Smooth muscle cell (in vitro differentiated cells): ENCODE results near the gene NDUFB11. TPM values are rescaled to one million over a fixed set of nuclear protein-coding genes. Genes with fewer than 3 reads are reported as not detected.

Experiments
- DNase-seq: peaks from one replicate; lab custom pipeline; 2025; ENCODE audit not compliant: unreplicated experiment; lab: John Stamatoyannopoulos, UW
- H2AFZ ChIP-seq: fragments of 200-600 bp; sonication (generic); 2 replicates; pipeline ENCODE4 v1.6.0; 2016; ENCODE audit warnings: antibody characterized with exemption, low read depth, mild to moderate bottlenecking
- H3F3A ChIP-seq: fragments of 200-600 bp; sonication (generic); 2 replicates; pipeline ENCODE4 v1.6.0; 2017; ENCODE audit warnings: antibody characterized with exemption, low read depth
- H3K27ac ChIP-seq: fragments of 200-600 bp; sonication (generic); 2 replicates; pipeline ENCODE4 v1.5.1; 2016; ENCODE audit warnings: low read depth, mild to moderate bottlenecking
- H3K27me3 ChIP-seq: fragments of 200-600 bp; sonication (generic); 2 replicates; pipeline ENCODE4 v1.6.1; 2016; ENCODE audit warnings: low read depth, mild to moderate bottlenecking
- H3K36me3 ChIP-seq: fragments of 200-600 bp; sonication (generic); 2 replicates; pipeline ENCODE4 v1.5.1; 2016; ENCODE audit warnings: low read depth
- H3K4me1 ChIP-seq: fragments of 200-600 bp; sonication (generic); 2 replicates; pipeline ENCODE4 v1.5.1; 2016; ENCODE audit warnings: low read depth
- H3K4me2 ChIP-seq: fragments of 200-600 bp; sonication (generic); 2 replicates; pipeline ENCODE4 v1.6.0; 2016; ENCODE audit warnings: mild to moderate bottlenecking
- H3K4me3 ChIP-seq: fragments of 200-600 bp; sonication (generic); 2 replicates; pipeline ENCODE4 v1.5.1; 2016; ENCODE audit warnings: mild to moderate bottlenecking
- H3K79me2 ChIP-seq: fragments of 200-600 bp; sonication (generic); 2 replicates; pipeline ENCODE4 v1.6.0; 2016; ENCODE audit warnings: low read depth, mild to moderate bottlenecking
- H3K9ac ChIP-seq: fragments of 200-600 bp; sonication (generic); 2 replicates; pipeline ENCODE4 v1.6.0; 2016; ENCODE audit warnings: low read depth
- H3K9me3 ChIP-seq: fragments of 200-600 bp; sonication (generic); replicated peaks from 2 replicates; pipeline ENCODE4 v1.5.1; 2016; ENCODE audit warnings: low read depth
- H4K20me1 ChIP-seq: fragments of 200-600 bp; sonication (generic); 2 replicates; pipeline ENCODE4 v1.6.0; 2016; ENCODE audit warnings: low read depth
- WGBS: methylation state at CpG from one replicate; pipeline ENCODE4 v1.1.7; 2016; ENCODE audit warnings: low lambda C conversion rate; 5-methylcytosine and 5-hydroxymethylcytosine counted together
- polyA plus RNA-seq: library from polyadenylated mRNA; unstranded; fragments of >200 nt; fragmentation: Nextera tagmentation; extraction: Ambion mirVana; gene quantifications from 2 replicates; pipeline ENCODE4 v1.2.1, GENCODE V29; 2016
- total RNA-seq: library from RNA; depleted of rRNA; stranded (reverse); fragments of >200 nt; gene quantifications from 2 replicates; pipeline ENCODE4 v1.2.3, GENCODE V29; 2014
- TF ChIP-seq, protein P1 (sequence below): fragments of 200-600 bp; sonication (generic); IDR thresholded peaks from 2 replicates; pipeline ENCODE4 v1.5.1; 2017; ENCODE audit warnings: borderline replicate concordance, mild to moderate bottlenecking, antibody characterized with exemption; ENCODE audit not compliant: insufficient read depth, poor library complexity, severe bottlenecking

Gene NDUFB11
- total and polyA plus RNA-seq, 2 experiments from 2014 or later, result 82.6 to 178 TPM

GRCh38 chrX:47176101-47176740 lies 31.7 kb upstream of the NDUFB11 start:
- TF ChIP-seq, protein P1, sequence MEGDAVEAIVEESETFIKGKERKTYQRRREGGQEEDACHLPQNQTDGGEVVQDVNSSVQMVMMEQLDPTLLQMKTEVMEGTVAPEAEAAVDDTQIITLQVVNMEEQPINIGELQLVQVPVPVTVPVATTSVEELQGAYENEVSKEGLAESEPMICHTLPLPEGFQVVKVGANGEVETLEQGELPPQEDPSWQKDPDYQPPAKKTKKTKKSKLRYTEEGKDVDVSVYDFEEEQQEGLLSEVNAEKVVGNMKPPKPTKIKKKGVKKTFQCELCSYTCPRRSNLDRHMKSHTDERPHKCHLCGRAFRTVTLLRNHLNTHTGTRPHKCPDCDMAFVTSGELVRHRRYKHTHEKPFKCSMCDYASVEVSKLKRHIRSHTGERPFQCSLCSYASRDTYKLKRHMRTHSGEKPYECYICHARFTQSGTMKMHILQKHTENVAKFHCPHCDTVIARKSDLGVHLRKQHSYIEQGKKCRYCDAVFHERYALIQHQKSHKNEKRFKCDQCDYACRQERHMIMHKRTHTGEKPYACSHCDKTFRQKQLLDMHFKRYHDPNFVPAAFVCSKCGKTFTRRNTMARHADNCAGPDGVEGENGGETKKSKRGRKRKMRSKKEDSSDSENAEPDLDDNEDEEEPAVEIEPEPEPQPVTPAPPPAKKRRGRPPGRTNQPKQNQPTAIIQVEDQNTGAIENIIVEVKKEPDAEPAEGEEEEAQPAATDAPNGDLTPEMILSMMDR, result no peak
- Histone ChIP-seq H3K4me2 (no peak overlapping the region), H3F3A (no peaks in the 10 kb centered on the region), H2AFZ (no peak overlapping the region), H3K4me1 (no peaks in the 10 kb centered on the region), H3K9me3 (no peaks in the 10 kb centered on the region), H3K27ac (no peak overlapping the region), H3K27me3 (no peaks in the 10 kb centered on the region), H3K9ac (no peak overlapping the region), H4K20me1 (peaks cover 11% of the 10 kb centered on the region), H3K79me2 (no peaks in the 10 kb centered on the region), H3K36me3 (no peaks in the 10 kb centered on the region), H3K4me3 (no peak overlapping the region)
- no peak for DNase-seq
- WGBS, result 92% methylated on average over 15 of the region's 23 CpGs

GRCh38 chrX:47175588-47175980 lies 31.1 kb upstream of the NDUFB11 start:
- TF ChIP-seq, protein P1, result no peak
- Histone ChIP-seq H2AFZ (no peak overlapping the region), H3K9ac (no peak overlapping the region), H4K20me1 (peaks cover 17% of the 10 kb centered on the region), H3K36me3 (no peaks in the 10 kb centered on the region), H3K79me2 (no peaks in the 10 kb centered on the region), H3K27me3 (no peaks in the 10 kb centered on the region), H3K27ac (no peak overlapping the region), H3K4me3 (no peak overlapping the region), H3K4me2 (no peak overlapping the region), H3K4me1 (no peaks in the 10 kb centered on the region), H3K9me3 (no peaks in the 10 kb centered on the region), H3F3A (no peaks in the 10 kb centered on the region)
- no peak for DNase-seq
- WGBS, result 92% methylated on average over 12 of the region's 12 CpGs

DNA sequence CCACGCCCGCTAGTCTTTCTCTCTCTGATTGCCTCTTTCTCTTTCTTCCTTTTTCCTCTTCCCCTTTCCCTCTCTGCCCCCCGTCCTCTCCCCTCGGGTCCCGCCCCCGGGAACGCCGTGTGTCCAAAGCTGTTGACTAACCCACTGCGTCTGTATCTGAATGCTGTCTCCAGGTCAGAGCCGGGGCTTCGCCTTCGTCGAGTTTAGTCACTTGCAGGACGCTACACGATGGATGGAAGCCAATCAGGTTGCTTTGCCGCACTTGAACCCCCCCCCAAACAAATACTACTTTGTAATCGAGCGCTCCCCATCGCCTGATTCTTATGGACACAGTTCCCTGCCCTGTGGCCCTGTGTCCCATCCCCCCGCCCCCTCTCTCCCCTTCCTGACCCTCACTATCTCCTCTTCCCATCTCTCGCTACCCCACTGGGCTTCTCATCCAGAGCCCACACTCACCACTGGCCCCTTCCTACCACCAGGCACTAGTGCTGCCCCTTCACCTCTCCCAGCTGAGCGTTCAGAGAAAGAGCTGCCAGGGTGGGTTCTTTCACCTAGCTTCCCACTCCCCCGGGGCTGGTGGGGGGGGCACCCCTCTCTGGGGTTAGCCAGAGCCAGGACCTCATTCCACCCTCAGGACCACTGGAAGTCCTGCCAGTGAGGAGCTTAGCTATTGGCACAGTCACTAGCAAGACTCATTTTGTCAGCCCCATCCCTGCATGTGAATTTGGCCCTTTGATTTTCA lies 30.5 kb upstream of the NDUFB11 start:
- H3K27ac ChIP-seq, result no peak overlapping the region
- no peaks in the 10 kb centered on the region for H3K27me3 ChIP-seq
- peaks cover 23% of the 10 kb centered on the region for H4K20me1 ChIP-seq
- no peak overlapping the region for H2AFZ ChIP-seq
- no peak overlapping the region for H3K9ac ChIP-seq
- 98% methylated on average over 12 of the region's 23 CpGs for WGBS
- H3K4me1 ChIP-seq, result no peaks in the 10 kb centered on the region
- TF ChIP-seq, protein P1, result no peak
- no peaks in the 10 kb centered on the region for H3K79me2 ChIP-seq
- H3F3A ChIP-seq, result no peaks in the 10 kb centered on the region
- no peaks in the 10 kb centered on the region for H3K36me3 ChIP-seq
- H3K4me2 ChIP-seq, result no peak overlapping the region
- H3K4me3 ChIP-seq, result no peak overlapping the region
- no peaks in the 10 kb centered on the region for H3K9me3 ChIP-seq
- DNase-seq, result no peak
